ENCODE data around the gene RFX6. TPM values are rescaled to one million over a fixed set of nuclear protein-coding genes. Genes with fewer than 3 reads are reported as not detected.

The RFX6 gene
- polyA plus RNA-seq, 10 donors: 0.04 to 0.07 TPM; not detected in 8

- DNase-seq: no peak
Measured at GRCh38 chr6:116895935-116896334, 18.9 kb downstream of the RFX6 start.

GRCh38 chr6:116902634-116903033, 25.6 kb downstream of the RFX6 start:
- no peak for DNase-seq

GRCh38 chr6:116922853-116923548, 46.0 kb downstream of the RFX6 start:
- no peak for DNase-seq

GRCh38 chr6:116924245-116924644, 47.2 kb downstream of the RFX6 start:
- DNase-seq: no peak

GRCh38 chr6:116925088-116925794, 48.2 kb downstream of the RFX6 start:
- DNase-seq: peak in 2 of 3 donors; percentile 2 to 11

GRCh38 chr6:116928677-116929076, 51.6 kb downstream of the RFX6 start:
- no peak for DNase-seq

- DNase-seq: no peak
Measured at GRCh38 chr6:116929825-116930224, 52.8 kb downstream of the RFX6 start.

- no peak for DNase-seq
Measured at GRCh38 chr6:116931456-116931855, 54.4 kb downstream of the RFX6 start.

GRCh38 chr6:116932496-116932895, 55.5 kb downstream of the RFX6 start:
- no peak for DNase-seq

GRCh38 chr6:116933485-116933884, 56.4 kb downstream of the RFX6 start:
- DNase-seq: no peak

- DNase-seq: no peak
Measured at GRCh38 chr6:116938305-116938704, 61.3 kb downstream of the RFX6 start.

GRCh38 chr6:116941727-116942126, 64.7 kb downstream of the RFX6 start:
- DNase-seq: no peak

- DNase-seq: no peak
Measured at GRCh38 chr6:116945809-116946208, 68.8 kb downstream of the RFX6 start.

GRCh38 chr6:116948533-116949304, 71.7 kb downstream of the RFX6 start:
- DNase-seq: no peak

GRCh38 chr6:116949964-116950363, 72.9 kb downstream of the RFX6 start:
- no peak for DNase-seq

GRCh38 chr6:116954335-116954734, 77.3 kb downstream of the RFX6 start:
- no peak for DNase-seq

- DNase-seq: no peak
Measured at GRCh38 chr6:116954938-116955337, 77.9 kb downstream of the RFX6 start.

- no peak for DNase-seq
Measured at GRCh38 chr6:116955773-116956172, 78.7 kb downstream of the RFX6 start.

- DNase-seq: peak in 1 of 3 donors; percentile 11
Measured at GRCh38 chr6:116963972-116964371, 86.9 kb downstream of the RFX6 start.

- DNase-seq: no peak
Measured at GRCh38 chr6:116966675-116967576, 89.9 kb downstream of the RFX6 start.

GRCh38 chr6:116969211-116969863, 92.3 kb downstream of the RFX6 start:
- peak; percentile 31 to 47 (median 35) for DNase-seq
